A549 (cell line): ENCODE results near the gene TRIM54.
"Not testable (repeated sequence)": the region's sequence is repeated elsewhere in the genome, so short reads cannot be mapped to it uniquely, and the experiment has no call there.

Experiments used
- JUN ChIP-seq, 2 experiments: fragments of >200 bp; sonication (Bioruptor Twin); formaldehyde crosslinking; IDR thresholded peaks; 2 replicates in 1 of 2; 3 replicates in 1 of 2; pipeline ENCODE4 v1.6.1; 2016 to 2017
- KDM5A ChIP-seq: fragments of 200-600 bp; sonication (generic); IDR thresholded peaks from 2 replicates; pipeline ENCODE4 v1.6.1; 2016; ENCODE audit warnings: antibody characterized with exemption, mild to moderate bottlenecking
- MAFK ChIP-seq: fragments of 450-650 bp; IDR thresholded peaks from 2 replicates; pipeline ENCODE4 v1.6.1; 2014; ENCODE audit not compliant: partially characterized antibody
- MAZ ChIP-seq: fragments of 150-350 bp; IDR thresholded peaks from 2 replicates; pipeline ENCODE4 v1.6.1; 2014; ENCODE audit warnings: antibody characterized with exemption, low read depth, low read length, borderline replicate concordance
- PBX3 ChIP-seq: IDR thresholded peaks from 2 replicates; pipeline ENCODE4 v1.6.1; 2012
- POLR2A ChIP-seq: IDR thresholded peaks from 2 replicates; pipeline ENCODE4 v1.6.1; 2012; ENCODE audit warnings: mild to moderate bottlenecking, low read length
- RARB ChIP-seq: fragments of 250-450 bp; sonication (Bioruptor Pico); IDR thresholded peaks from 2 replicates; pipeline ENCODE4 v1.8.0; 2021; ENCODE audit warnings: mild to moderate bottlenecking, moderate library complexity
- RNF2 ChIP-seq: fragments of 200-600 bp; sonication (generic); IDR thresholded peaks from 2 replicates; pipeline ENCODE4 v1.6.1; 2016; ENCODE audit warnings: low read depth, mild to moderate bottlenecking, antibody characterized with exemption, moderate library complexity, borderline replicate concordance
- ZFP36 ChIP-seq: fragments of 450-650 bp; IDR thresholded peaks from 2 replicates; pipeline ENCODE4 v1.6.1; 2014; ENCODE audit warnings: borderline replicate concordance; ENCODE audit not compliant: partially characterized antibody
- TF ChIP-seq, protein P1 (sequence below): fragments of 250-450 bp; sonication (Bioruptor Pico); IDR thresholded peaks from 2 replicates; pipeline ENCODE4 v1.5.0; 2021; ENCODE audit warnings: mild to moderate bottlenecking, moderate library complexity, borderline replicate concordance
- TF ChIP-seq, protein P2 (sequence below): fragments of >200 bp; sonication (Bioruptor Twin); formaldehyde crosslinking; IDR thresholded peaks from 3 replicates; pipeline ENCODE4 v1.5.1; 2016

GRCh38 chr2:27353386-27353761 is 71.1 kb downstream of the TRIM54 start:
- not testable (repeated sequence) for TF ChIP-seq PBX3; POLR2A; MAZ; MAFK; JUN (IDR thresholded peaks at IDR 0.05); KDM5A; RARB (CRISPR knock-in tag); RNF2; ZFP36
- TF ChIP-seq, protein P1, sequence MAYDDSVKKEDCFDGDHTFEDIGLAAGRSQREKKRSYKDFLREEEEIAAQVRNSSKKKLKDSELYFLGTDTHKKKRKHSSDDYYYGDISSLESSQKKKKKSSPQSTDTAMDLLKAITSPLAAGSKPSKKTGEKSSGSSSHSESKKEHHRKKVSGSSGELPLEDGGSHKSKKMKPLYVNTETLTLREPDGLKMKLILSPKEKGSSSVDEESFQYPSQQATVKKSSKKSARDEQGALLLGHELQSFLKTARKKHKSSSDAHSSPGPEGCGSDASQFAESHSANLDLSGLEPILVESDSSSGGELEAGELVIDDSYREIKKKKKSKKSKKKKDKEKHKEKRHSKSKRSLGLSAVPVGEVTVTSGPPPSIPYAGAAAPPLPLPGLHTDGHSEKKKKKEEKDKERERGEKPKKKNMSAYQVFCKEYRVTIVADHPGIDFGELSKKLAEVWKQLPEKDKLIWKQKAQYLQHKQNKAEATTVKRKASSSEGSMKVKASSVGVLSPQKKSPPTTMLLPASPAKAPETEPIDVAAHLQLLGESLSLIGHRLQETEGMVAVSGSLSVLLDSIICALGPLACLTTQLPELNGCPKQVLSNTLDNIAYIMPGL (CRISPR knock-in tag): not testable (repeated sequence)
- TF ChIP-seq, protein P2, sequence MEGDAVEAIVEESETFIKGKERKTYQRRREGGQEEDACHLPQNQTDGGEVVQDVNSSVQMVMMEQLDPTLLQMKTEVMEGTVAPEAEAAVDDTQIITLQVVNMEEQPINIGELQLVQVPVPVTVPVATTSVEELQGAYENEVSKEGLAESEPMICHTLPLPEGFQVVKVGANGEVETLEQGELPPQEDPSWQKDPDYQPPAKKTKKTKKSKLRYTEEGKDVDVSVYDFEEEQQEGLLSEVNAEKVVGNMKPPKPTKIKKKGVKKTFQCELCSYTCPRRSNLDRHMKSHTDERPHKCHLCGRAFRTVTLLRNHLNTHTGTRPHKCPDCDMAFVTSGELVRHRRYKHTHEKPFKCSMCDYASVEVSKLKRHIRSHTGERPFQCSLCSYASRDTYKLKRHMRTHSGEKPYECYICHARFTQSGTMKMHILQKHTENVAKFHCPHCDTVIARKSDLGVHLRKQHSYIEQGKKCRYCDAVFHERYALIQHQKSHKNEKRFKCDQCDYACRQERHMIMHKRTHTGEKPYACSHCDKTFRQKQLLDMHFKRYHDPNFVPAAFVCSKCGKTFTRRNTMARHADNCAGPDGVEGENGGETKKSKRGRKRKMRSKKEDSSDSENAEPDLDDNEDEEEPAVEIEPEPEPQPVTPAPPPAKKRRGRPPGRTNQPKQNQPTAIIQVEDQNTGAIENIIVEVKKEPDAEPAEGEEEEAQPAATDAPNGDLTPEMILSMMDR: not testable (repeated sequence)
